GM19324 (cell line): Measurements from ENCODE around the gene TNNI2.
"Not testable (repeated sequence)": the region's sequence is repeated elsewhere in the genome, so short reads cannot be mapped to it uniquely, and the experiment has no call there.

Experiments used
- ATAC-seq: cut with Tn5 transposase; IDR thresholded peaks from one replicate; pipeline ENCODE4 v1.9.1; 2021; ENCODE audit warnings: mild to moderate bottlenecking, moderate library complexity; ENCODE audit not compliant: unreplicated experiment, low FRiP score

TNNI2 gene

GRCh38 chr11:1882265-1883238, 43.8 kb downstream of the TNNI2 start:
- ATAC-seq: no peak

DNA sequence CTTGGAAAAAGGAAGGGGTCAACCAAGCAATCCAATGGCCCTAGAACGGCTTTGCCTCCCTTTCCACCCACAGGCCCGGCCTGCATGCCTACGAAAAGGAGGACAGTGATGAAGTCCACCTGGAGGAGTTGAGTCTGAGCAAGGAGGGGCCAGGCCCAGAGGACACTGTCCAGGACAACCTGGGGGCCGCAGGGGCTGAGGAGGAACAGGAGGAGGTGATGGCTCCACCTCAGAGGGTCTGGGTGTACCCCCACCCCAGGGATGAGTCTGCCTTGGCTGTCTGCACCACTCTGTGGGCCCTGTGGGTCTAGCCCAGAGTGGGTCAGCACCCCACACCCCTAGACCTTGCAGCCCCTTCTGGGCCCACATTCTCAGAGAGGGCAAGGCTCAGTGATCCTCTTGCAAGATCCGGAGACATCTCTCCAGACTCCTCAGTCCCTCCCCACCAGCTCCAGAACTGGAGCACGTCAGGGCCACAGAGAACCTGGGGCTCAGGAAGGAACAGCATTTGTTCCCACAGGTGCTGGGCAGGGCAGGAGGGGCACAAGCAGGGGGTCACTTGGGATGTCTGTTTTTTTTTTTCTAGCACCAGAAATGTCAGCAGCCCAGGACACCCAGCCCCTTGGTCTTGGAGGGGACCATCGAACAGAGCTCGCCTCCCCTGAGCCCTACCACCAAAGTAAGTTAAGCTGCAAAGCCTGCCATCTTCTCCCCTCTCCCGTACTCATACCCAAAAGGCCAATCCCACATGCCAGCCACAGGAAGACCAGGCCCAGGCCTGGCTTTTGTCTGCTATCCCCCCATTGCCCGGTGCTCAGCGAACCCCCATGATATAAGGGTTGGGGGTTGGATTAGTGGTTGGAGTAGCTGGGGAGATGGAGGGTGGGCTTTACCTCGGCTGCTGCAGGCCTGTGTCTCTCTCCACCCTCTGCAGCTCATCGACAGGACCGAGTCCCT, 44.8 kb downstream of the TNNI2 start:
- no peak for ATAC-seq

DNA sequence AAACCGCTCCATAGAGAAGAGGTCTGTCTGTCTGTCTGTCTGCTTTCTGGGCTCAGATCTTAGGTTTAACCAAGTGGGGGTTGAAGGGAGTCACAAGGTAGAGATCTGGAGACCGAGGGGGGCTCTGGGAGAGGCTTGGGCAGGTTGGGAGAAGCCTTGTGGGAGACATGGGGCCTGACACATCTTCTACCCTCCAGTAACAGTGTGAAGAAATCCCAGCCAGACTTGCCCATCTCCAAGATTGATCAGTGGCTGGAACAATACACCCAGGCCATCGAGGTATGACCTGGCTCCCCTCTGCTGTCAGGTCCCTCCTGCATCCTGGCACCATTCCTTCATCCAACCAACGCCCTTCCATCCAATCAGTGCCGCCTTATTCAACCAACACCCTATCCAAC, 45.5 kb downstream of the TNNI2 start:
- ATAC-seq: no peak

GRCh38 chr11:1886551-1886950, 47.8 kb downstream of the TNNI2 start:
- not testable (repeated sequence) for ATAC-seq

GRCh38 chr11:1887451-1888346, 48.9 kb downstream of the TNNI2 start:
- ATAC-seq: no peak

DNA sequence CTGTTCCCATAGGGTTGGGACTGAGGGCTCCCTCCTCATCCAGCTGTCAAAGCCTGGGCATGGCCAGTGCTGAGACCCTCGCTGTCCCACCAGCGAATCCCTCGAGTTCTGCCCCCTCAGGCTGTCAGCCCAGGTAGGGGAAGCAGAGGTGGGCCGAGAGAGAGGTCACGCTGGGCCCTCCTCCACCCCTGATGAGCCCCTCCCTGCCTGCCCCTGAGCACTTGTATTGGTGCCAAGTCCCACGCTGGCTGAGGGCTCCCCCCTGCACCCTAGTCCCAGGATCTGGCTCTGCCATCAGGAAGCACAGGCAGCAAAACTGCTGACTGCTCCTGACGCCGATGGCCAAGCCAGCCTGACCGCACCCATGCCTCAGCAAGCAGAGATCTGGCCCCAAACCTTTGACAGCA, 49.6 kb downstream of the TNNI2 start:
- no peak for ATAC-seq

- no peak for ATAC-seq
These were observed 50.0 kb downstream of the TNNI2 start for GRCh38 chr11:1888811-1889210.

GRCh38 chr11:1889224-1889930, 50.6 kb downstream of the TNNI2 start:
- ATAC-seq: no peak

DNA sequence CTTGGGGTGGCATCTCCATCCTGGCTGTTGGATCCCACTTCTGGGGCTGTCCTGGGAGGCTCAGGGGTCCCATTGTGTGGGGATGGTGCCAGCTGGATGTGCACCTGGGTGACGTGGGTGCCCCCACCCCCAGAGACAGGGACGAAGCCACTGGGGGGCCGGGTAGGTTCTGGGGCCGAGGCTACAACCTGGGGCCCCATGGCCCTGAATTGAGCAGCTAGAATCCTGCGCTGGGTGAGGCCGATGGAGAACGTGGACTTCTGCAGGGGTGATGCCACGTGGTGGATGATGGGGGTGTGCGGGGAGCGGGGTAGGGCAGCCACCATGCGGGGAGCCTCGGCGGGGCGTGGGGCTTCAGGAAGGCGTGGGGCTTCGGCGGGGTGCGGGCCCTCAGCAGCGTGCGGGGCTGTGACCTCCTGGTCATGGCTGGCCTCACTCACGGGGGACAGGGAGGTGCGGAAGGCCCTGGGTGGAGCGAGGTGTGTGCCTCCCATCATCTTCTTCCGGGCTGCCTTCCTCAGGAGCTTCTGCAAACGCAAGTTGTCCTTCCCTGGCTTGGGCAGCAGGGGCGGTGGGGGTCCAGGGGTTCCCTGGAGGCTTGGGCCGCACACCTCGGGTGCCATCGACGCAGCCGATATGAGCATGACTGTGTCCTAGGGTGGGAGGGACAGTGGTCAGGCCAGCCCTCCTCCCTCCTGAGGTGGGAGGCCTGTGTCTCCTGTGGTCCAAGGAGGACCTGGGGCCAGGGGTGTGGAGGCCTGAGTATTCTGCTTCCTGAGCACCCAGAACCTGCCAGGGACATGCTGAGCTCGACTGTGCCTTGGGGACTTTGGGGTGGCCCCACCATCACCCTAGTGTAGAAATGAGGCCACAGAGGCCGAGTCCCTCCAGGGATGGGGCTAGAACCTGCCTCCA, 51.4 kb downstream of the TNNI2 start:
- no peak for ATAC-seq
